HG02981 (cell line): ENCODE results near the gene CASP1.

Experiments
- ATAC-seq: cut with Tn5 transposase; IDR thresholded peaks from one replicate; pipeline ENCODE4 v1.9.1; 2021; ENCODE audit warnings: mild to moderate bottlenecking, moderate library complexity; ENCODE audit not compliant: unreplicated experiment

CASP1 gene

GRCh38 chr11:105046898-105047579, 12.1 kb upstream of the CASP1 start:
- no peak for ATAC-seq

DNA sequence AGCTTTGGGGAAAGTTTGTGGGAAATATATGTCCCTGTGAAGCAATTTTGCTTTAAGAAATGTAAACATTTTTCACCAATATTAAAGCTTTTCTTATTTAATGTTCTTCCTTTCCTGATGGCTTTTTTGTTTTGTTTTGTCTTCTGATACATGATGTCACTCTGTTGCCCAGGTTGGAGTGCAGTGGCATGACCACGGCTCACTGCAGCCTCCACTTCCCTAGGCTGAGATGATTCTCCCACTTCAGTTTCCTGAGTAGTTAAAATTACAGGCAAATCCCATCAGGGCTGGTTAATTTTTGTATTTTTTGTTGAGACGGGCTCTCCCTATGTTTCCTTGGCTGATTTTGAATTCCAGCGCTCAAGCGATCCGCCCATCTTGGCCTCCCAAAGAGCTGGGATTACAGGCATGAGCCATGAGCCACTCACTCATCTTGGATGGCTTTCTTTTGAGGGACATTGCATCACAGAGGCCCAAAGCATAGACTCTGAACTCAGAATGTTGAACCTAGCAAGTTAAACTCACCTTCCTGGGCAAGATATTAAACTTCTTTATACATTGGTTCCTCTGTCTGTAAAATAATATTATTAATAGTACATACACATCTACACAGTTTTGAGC, 10.8 kb upstream of the CASP1 start:
- no peak for ATAC-seq

DNA sequence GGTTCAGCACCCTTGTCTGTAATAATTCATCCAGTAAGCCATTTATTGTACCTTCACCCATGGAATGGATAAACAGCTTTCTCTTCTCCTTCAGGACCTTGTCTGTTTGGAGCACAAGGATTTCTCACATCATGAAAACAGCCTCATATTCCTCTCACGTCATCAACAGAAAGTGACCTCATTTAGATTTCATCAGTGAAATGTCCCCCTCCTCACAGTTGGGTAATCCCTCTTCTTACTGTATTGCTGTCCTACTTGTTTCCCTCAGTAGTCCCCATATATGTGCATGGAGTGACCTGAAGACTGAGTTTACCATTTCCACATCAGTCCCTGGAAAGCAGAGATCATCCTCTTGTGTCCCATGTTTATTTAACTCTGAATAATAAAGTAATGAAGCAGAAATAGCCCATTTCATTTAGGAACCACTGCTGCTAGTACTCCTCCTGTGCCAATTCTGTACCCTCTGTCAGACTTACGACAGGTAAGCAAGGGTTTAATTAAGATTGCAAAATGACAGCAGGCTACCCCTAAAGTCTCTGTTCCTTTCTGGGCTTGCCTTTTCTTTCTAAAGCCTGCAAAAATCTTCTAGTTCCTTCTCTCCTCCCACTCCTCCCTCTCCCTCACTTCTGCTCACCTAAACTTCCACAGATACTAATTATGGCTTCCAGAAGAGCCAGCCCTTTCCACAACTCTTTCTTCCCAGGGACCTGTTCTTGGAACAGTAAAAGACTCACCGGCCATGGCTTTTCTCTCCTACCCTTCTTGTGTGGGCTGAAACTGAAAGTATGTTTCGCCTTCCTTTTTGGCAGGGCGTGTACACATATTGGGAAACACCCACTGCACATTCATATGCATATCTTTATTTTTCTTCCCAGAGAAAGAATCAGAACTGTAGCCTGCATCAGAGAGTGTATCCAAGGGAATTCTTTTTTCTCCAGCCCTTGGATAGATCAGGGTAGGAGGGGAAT, 9.9 kb upstream of the CASP1 start, which contains the start of gene CARD16:
CARD16 (minus strand) TSS at position 779 of the 968 bp plus-strand sequence; CDS start at position 741, 38 bp downstream.
- peak; percentile 99 for ATAC-seq

DNA sequence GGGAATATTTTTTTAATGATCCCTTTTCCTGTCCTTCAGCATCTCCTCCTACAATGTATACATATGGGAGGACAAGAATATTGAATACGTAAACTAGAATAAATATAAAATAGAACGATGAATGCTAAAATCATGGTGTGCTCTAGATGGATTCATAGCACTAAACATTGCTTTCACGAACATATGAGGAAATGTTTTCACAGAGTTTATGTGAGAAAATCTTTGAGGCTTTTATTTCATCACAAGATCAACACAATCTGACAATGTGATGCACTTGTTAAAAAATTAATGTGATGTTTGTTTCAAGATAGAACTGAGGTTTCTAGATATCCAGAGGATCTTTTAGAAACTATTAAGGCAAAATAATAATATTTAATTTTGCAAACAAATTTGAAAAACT, 7.2 kb upstream of the CASP1 start:
- no peak for ATAC-seq

- ATAC-seq, result no peak
These were observed 5.8 kb upstream of the CASP1 start for GRCh38 chr11:105040703-105041102.

GRCh38 chr11:105034388-105034787, 556 bp downstream of the CASP1 start:
- peak; percentile 8 for ATAC-seq

DNA sequence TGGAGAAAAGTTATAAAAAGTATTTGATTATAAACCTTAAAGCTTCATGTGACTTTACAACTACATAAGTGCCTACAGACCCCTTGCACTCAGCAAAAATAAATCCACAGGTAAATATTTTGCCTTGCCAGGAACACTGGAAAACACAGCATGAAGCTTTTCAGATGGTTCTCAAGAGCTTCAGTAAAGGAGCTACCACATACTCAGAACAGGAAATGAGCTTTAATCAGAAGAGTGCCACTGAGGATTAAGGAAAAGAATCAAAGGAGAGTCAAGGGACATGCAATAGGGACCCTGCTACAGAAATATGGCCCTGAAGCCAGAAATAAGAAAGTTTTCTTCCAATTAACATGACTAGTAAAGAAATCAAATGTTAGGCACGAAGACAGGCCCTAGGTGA, 1.2 kb downstream of the CASP1 start:
- ATAC-seq, result no peak

- ATAC-seq, result no peak
These were observed 1.6 kb downstream of the CASP1 start for GRCh38 chr11:105033343-105033742.

GRCh38 chr11:105032495-105032894, 2.4 kb downstream of the CASP1 start:
- no peak for ATAC-seq

- ATAC-seq, result no peak
These were observed 7.3 kb downstream of the CASP1 start for GRCh38 chr11:105027678-105028077.

DNA sequence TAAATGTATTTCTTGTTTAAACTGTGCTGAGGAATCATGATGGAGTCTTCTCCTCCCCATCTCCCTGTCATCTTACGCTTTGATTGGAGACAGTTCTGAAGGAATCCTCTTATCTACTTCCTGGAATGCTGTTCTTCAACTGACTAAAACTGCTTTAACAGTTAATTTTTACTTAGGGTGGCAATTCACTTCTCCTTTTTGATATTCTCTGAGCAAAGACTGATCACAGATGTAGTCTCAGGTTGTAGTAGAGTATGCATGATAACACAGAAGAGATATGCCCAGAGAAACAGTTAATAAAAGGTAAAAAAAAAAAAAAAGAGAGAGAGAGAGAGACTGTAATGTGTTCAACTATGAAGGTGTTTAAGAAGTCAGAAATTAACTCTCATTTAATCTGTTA, 10.6 kb downstream of the CASP1 start:
- ATAC-seq, result no peak

DNA sequence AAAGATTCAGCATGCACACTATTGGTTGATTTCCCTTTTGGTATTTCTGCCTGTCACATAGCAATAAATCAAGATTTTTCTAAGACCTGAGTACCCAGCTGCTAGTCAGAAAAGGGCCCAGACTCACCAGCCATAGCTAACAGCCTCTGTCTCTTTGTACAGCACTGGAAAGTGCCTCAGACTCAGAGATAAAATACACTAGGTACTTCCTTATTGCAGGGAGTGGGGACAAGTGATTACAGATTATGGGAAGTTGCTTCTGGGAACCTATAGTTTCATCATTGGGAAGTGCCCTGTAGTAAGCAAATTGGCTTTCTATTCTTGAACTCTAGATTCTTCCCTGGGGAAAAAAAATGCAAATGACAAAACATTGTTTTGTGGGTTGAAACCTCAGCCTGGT, 11.9 kb downstream of the CASP1 start, which contains the start of gene CASP5:
CASP5 (minus strand) TSS at position 166 of the 400 bp plus-strand sequence; CDS start at position 134, 32 bp downstream.
- ATAC-seq, result no peak

DNA sequence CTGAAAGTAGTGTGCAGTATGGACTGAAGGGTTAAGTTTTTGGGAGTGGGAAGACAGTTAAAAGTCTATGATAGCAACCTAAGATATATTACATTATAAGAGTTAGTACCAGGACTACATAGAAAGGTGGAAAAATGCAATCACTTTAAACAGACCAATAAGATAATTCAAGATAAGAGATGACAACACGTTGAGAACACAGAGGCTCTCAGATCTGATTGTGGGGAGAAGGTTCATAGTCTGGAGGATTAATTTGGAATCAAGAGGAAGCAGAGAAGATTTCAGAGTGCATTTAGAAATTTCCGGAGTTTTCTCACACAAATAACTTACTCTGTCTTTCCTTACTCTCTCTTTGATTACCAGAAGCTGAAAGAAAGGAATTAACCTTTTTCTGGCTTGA, 12.4 kb downstream of the CASP1 start:
- no peak for ATAC-seq

GRCh38 chr11:105007463-105007862, 27.5 kb downstream of the CASP1 start:
- no peak for ATAC-seq

DNA sequence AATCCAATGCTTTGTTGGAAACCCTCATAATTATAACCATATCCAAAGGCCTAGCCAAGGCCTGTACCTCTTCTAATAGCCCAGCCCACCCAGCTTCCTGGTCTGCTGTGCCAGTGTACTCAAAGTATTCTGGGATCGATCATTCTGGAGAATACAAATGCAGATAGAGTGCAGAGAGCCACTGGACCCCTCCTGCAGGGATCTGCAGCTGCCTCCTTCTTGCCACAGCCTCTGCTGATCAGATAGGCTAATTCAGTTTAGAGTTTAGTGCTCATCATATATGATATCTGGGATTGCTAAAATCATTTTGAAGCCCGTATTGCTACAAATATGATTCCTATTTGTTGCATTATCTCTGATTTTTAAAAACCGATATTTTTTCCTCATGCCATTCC, 29.5 kb downstream of the CASP1 start:
- no peak for ATAC-seq

GRCh38 chr11:105004021-105004420, 30.9 kb downstream of the CASP1 start:
- no peak for ATAC-seq

GRCh38 chr11:105003151-105003550, 31.8 kb downstream of the CASP1 start:
- no peak for ATAC-seq

GRCh38 chr11:105000797-105001196, 34.1 kb downstream of the CASP1 start:
- ATAC-seq, result peak; percentile 74

DNA sequence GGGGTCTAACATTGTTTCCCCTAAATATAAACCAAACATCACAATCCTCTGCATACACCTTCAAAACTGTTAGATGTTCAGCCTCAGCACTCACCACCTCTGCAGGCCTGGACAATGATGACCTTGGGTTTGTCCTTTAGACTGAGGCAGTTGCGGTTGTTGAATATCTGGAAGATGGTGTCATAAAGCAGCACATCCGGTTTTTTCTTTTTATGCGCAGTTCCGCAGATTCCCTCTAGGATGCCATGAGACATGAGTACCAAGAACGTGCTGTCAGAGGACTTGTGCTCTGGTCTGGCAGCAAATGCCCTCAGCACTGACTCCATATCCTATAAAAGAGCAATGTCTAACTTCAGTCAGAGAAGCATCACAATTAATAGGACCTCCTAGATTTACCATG, 34.8 kb downstream of the CASP1 start:
- ATAC-seq, result no peak

DNA sequence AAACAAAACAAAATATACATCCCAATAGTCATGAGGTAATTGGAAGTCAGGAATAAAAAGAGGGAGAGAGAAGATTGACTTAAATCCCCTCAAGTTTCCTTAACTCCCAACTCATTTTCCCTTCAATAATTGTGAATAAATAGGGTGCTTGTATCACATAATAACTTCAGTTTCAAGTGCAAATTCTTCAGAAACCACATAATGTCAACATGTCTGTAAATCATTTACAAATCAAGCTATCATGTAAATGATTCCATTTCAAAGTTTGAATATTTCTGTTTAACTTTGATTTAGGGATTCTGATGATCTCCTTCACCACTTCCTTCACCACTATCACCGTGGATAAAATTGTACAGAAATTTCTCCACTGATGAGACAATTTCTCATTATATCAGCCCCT, 35.2 kb downstream of the CASP1 start:
- ATAC-seq, result no peak

DNA sequence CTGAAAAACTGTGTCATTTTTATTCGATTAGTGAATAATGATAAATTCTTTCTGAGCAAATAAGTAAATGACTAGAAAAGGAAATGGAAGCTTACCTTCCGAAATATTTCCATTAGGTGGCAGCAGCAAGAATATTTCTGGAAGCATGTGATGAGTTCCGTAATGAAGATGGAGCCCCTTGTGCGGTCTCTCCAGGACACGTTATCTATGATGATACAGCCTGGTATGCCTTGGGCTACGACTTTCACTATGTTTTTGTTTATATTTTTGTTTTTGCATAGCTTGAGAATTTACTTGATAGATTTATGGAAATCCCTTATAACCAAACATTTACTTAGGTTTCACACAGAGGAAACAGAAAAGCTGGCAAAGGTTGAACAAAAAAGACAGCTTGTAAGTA, 37.7 kb downstream of the CASP1 start:
- no peak for ATAC-seq
